ENCODE results near the gene UNC79.
"Not testable (repeated sequence)": the region's sequence is repeated elsewhere in the genome, so short reads cannot be mapped to it uniquely, and the experiment has no call there.

The UNC79 gene

GRCh38 chr14:93430315-93431035 lies at the start of gene UNC79:
UNC79 (plus strand) TSS chr14:93430939; CDS start chr14:93431030, 91 bp downstream.
- peak within 1 kb of the TSS; percentile 53 for H3K4me3 ChIP-seq (ENCODE audit: insufficient read length, low read depth)
- peak within 1 kb of the TSS; percentile 51 for H3K9ac ChIP-seq (ENCODE audit: insufficient read length, low read depth)
- peaks cover 23% of the 10 kb centered on the region for H3K27me3 ChIP-seq (ENCODE audit: insufficient read depth, insufficient read length)
- no peak for TF ChIP-seq SUZ12 (IDR thresholded peaks at IDR 0.05; ENCODE audit: extremely low read depth, insufficient read depth, insufficient read length)
- TF ChIP-seq ZNF274 (IDR thresholded peaks at IDR 0.05; ENCODE audit: low read depth, low read length), result no peak
- TF ChIP-seq YY1 (IDR thresholded peaks at IDR 0.05; ENCODE audit: insufficient read depth, insufficient read length), result no peak
- H3K9me3 ChIP-seq (ENCODE audit: insufficient read depth, low read length), result no peaks in the 10 kb centered on the region
- no peaks in the 10 kb centered on the region for H3K36me3 ChIP-seq (ENCODE audit: insufficient read depth, insufficient read length, low read length)
- H3K4me1 ChIP-seq (ENCODE audit: insufficient read depth, insufficient read length), result no peaks in the 10 kb centered on the region
- peak; percentile 57 for DNase-seq (ENCODE audit: low read depth, low spot score)

GRCh38 chr14:93381644-93382043 lies 49.1 kb upstream of the UNC79 start:
- no peaks in the 10 kb centered on the region for H3K27me3 ChIP-seq (ENCODE audit: insufficient read depth, insufficient read length)
- H3K9ac ChIP-seq (ENCODE audit: insufficient read length, low read depth), result no peak overlapping the region
- no peaks in the 10 kb centered on the region for H3K9me3 ChIP-seq (ENCODE audit: insufficient read depth, low read length)
- no peaks in the 10 kb centered on the region for H3K4me1 ChIP-seq (ENCODE audit: insufficient read depth, insufficient read length)
- TF ChIP-seq SUZ12 (IDR thresholded peaks at IDR 0.05; ENCODE audit: extremely low read depth, insufficient read depth, insufficient read length) (no peak), ZNF274 (IDR thresholded peaks at IDR 0.05; ENCODE audit: low read depth, low read length) (no peak), YY1 (IDR thresholded peaks at IDR 0.05; ENCODE audit: insufficient read depth, insufficient read length) (no peak)
- no peak overlapping the region for H3K4me3 ChIP-seq (ENCODE audit: insufficient read length, low read depth)
- DNase-seq (ENCODE audit: low read depth, low spot score), result no peak
- H3K36me3 ChIP-seq (ENCODE audit: insufficient read depth, insufficient read length, low read length), result no peaks in the 10 kb centered on the region

- not testable (repeated sequence) for H3K9ac ChIP-seq (ENCODE audit: insufficient read length, low read depth); H3K27me3 ChIP-seq (ENCODE audit: insufficient read depth, insufficient read length); H3K36me3 ChIP-seq (ENCODE audit: insufficient read depth, insufficient read length, low read length); H3K9me3 ChIP-seq (ENCODE audit: insufficient read depth, low read length); H3K4me3 ChIP-seq (ENCODE audit: insufficient read length, low read depth); DNase-seq (ENCODE audit: low read depth, low spot score); H3K4me1 ChIP-seq (ENCODE audit: insufficient read depth, insufficient read length)
These were observed 46.5 kb upstream of the UNC79 start for GRCh38 chr14:93384256-93384655.

GRCh38 chr14:93395231-93395630 lies 35.5 kb upstream of the UNC79 start:
- Histone ChIP-seq H3K4me1 (ENCODE audit: insufficient read depth, insufficient read length) (no peaks in the 10 kb centered on the region), H3K36me3 (ENCODE audit: insufficient read depth, insufficient read length, low read length) (no peaks in the 10 kb centered on the region), H3K27me3 (ENCODE audit: insufficient read depth, insufficient read length) (no peaks in the 10 kb centered on the region), H3K9me3 (ENCODE audit: insufficient read depth, low read length) (no peaks in the 10 kb centered on the region), H3K9ac (ENCODE audit: insufficient read length, low read depth) (no peak overlapping the region), H3K4me3 (ENCODE audit: insufficient read length, low read depth) (no peak overlapping the region)
- no peak for DNase-seq (ENCODE audit: low read depth, low spot score)
- TF ChIP-seq ZNF274 (IDR thresholded peaks at IDR 0.05; ENCODE audit: low read depth, low read length) (no peak), SUZ12 (IDR thresholded peaks at IDR 0.05; ENCODE audit: extremely low read depth, insufficient read depth, insufficient read length) (no peak), YY1 (IDR thresholded peaks at IDR 0.05; ENCODE audit: insufficient read depth, insufficient read length) (no peak)

GRCh38 chr14:93396456-93396855 lies 34.3 kb upstream of the UNC79 start:
- TF ChIP-seq ZNF274 (IDR thresholded peaks at IDR 0.05; ENCODE audit: low read depth, low read length), result no peak
- TF ChIP-seq YY1 (IDR thresholded peaks at IDR 0.05; ENCODE audit: insufficient read depth, insufficient read length), result no peak
- TF ChIP-seq SUZ12 (IDR thresholded peaks at IDR 0.05; ENCODE audit: extremely low read depth, insufficient read depth, insufficient read length), result no peak
- H3K4me1 ChIP-seq (ENCODE audit: insufficient read depth, insufficient read length), result no peaks in the 10 kb centered on the region
- H3K27me3 ChIP-seq (ENCODE audit: insufficient read depth, insufficient read length), result no peaks in the 10 kb centered on the region
- no peaks in the 10 kb centered on the region for H3K9me3 ChIP-seq (ENCODE audit: insufficient read depth, low read length)
- H3K4me3 ChIP-seq (ENCODE audit: insufficient read length, low read depth), result no peak overlapping the region
- no peak for DNase-seq (ENCODE audit: low read depth, low spot score)
- H3K36me3 ChIP-seq (ENCODE audit: insufficient read depth, insufficient read length, low read length), result no peaks in the 10 kb centered on the region
- H3K9ac ChIP-seq (ENCODE audit: insufficient read length, low read depth), result no peak overlapping the region

GRCh38 chr14:93398491-93398890 lies 32.2 kb upstream of the UNC79 start:
- Histone ChIP-seq H3K36me3 (ENCODE audit: insufficient read depth, insufficient read length, low read length) (no peaks in the 10 kb centered on the region), H3K27me3 (ENCODE audit: insufficient read depth, insufficient read length) (no peaks in the 10 kb centered on the region), H3K4me1 (ENCODE audit: insufficient read depth, insufficient read length) (no peaks in the 10 kb centered on the region), H3K4me3 (ENCODE audit: insufficient read length, low read depth) (no peak overlapping the region), H3K9ac (ENCODE audit: insufficient read length, low read depth) (no peak overlapping the region), H3K9me3 (ENCODE audit: insufficient read depth, low read length) (peaks cover 7% of the 10 kb centered on the region; the same call in 1 of the 2 replicates)
- TF ChIP-seq ZNF274 (IDR thresholded peaks at IDR 0.05; ENCODE audit: low read depth, low read length) (no peak), YY1 (IDR thresholded peaks at IDR 0.05; ENCODE audit: insufficient read depth, insufficient read length) (no peak), SUZ12 (IDR thresholded peaks at IDR 0.05; ENCODE audit: extremely low read depth, insufficient read depth, insufficient read length) (no peak)
- no peak for DNase-seq (ENCODE audit: low read depth, low spot score)

- no peak overlapping the region for H3K9ac ChIP-seq (ENCODE audit: insufficient read length, low read depth)
- H3K4me3 ChIP-seq (ENCODE audit: insufficient read length, low read depth), result no peak overlapping the region
- peak; percentile 13 for DNase-seq (ENCODE audit: low read depth, low spot score)
- no peaks in the 10 kb centered on the region for H3K36me3 ChIP-seq (ENCODE audit: insufficient read depth, insufficient read length, low read length)
- no peaks in the 10 kb centered on the region for H3K4me1 ChIP-seq (ENCODE audit: insufficient read depth, insufficient read length)
- no peaks in the 10 kb centered on the region for H3K27me3 ChIP-seq (ENCODE audit: insufficient read depth, insufficient read length)
- TF ChIP-seq SUZ12 (IDR thresholded peaks at IDR 0.05; ENCODE audit: extremely low read depth, insufficient read depth, insufficient read length), result no peak
- TF ChIP-seq ZNF274 (IDR thresholded peaks at IDR 0.05; ENCODE audit: low read depth, low read length), result no peak
- no peak for TF ChIP-seq YY1 (IDR thresholded peaks at IDR 0.05; ENCODE audit: insufficient read depth, insufficient read length)
- peaks cover 7% of the 10 kb centered on the region; the same call in 1 of the 2 replicates for H3K9me3 ChIP-seq (ENCODE audit: insufficient read depth, low read length)
These were observed 27.8 kb upstream of the UNC79 start for GRCh38 chr14:93402951-93403350.
